Measurements from ENCODE around the gene ASB10. TPM values are rescaled to one million over a fixed set of nuclear protein-coding genes. Genes with fewer than 3 reads are reported as not detected.

ASB10 gene
- total and polyA plus RNA-seq, 2 of the 4 experiments (the other 2 are of a cell fraction), result not detected

GRCh38 chr7:151135866-151136843 lies 50.9 kb downstream of the ASB10 start:
- ATAC-seq (ENCODE audit: low read depth), result no peak
- Histone ChIP-seq H4K20me1 (ENCODE audit: insufficient read depth, low read length) (peaks cover 3% of the 10 kb centered on the region; the same call in 1 of the 2 replicates), H4K8ac (ENCODE audit: low read depth in 2 of 2, low read length in 2 of 2) (no peak overlapping the region), H3K27ac (ENCODE audit: insufficient read depth, low read length) (no peak overlapping the region), H3K4me2 (ENCODE audit: low read depth, low read length) (no peak overlapping the region), H3K79me1 (ENCODE audit: low read depth in 1 of 2, low read length in 2 of 2) (peaks cover 0 to 4% of the 10 kb centered on the region in 2 experiments; a peak in 2 of 4 replicates), H3K56ac (ENCODE audit: extremely low read depth, insufficient read depth, low read length) (no peak overlapping the region), H3K4me1 (ENCODE audit: control insufficient read depth, insufficient read depth, low read length) (no peaks in the 10 kb centered on the region), H3K9me3 (ENCODE audit: control insufficient read depth, insufficient read depth, low read length) (no peaks in the 10 kb centered on the region), H4K5ac (ENCODE audit: low read depth, low read length) (no peak overlapping the region), H3K4me3 (ENCODE audit: insufficient read depth, low read depth, low read length) (no peak overlapping the region), H3K9me1 (ENCODE audit: insufficient read depth, low read length) (no peaks in the 10 kb centered on the region; the same call in 1 of the 2 replicates), H4K91ac (ENCODE audit: insufficient read depth, low read depth, low read length) (no peak overlapping the region), H2AK5ac (ENCODE audit: low read depth, low read length) (no peak overlapping the region), H3K14ac (replicated peaks; ENCODE audit: low read depth, low read length) (no peak overlapping the region), H3K36me3 (ENCODE audit: control insufficient read depth, insufficient read depth, low read length) (peaks cover 77% of the 10 kb centered on the region), H2BK5ac (ENCODE audit: low read depth, low read length, poor library complexity, severe bottlenecking) (no peak overlapping the region), H3K23ac (ENCODE audit: low read depth, low read length) (no peak overlapping the region), H3K18ac (ENCODE audit: low read depth, low read length) (no peak overlapping the region), H2AK9ac (replicated peaks; ENCODE audit: low read depth, low read length, poor library complexity) (no peak overlapping the region), H2BK20ac (ENCODE audit: low read depth, low read length) (no peak overlapping the region), H3K9ac (ENCODE audit: low read depth, low read length) (no peak overlapping the region), H2BK120ac (ENCODE audit: low read depth, low read length) (no peak overlapping the region), H2BK15ac (ENCODE audit: low read depth, low read length) (no peak overlapping the region), H3K4ac (ENCODE audit: low read depth, low read length) (no peak overlapping the region), H2AFZ (replicated peaks; ENCODE audit: low read length, poor library complexity) (no peak overlapping the region), H3K27me3 (ENCODE audit: control insufficient read depth, insufficient read depth, low read length) (no peaks in the 10 kb centered on the region)
- BruUV-seq (replicated peaks), result no TSS peak
- no peak for DNase-seq
- in situ Hi-C loops (cut with MboI; ENCODE audit: low sequenced_read_pairs) (no loop called here), intact Hi-C loops (cut with micrococcal nuclease) (no loop called here), dilution Hi-C loops (cut with HindIII; ENCODE audit: low sequenced_read_pairs, unreplicated experiment) (no loop called here)
- TF ChIP-seq CEBPB (IDR thresholded peaks at IDR 0.05; ENCODE audit: low read depth, low read length) (no peak), CHD1 (IDR thresholded peaks at IDR 0.05; ENCODE audit: low read depth, low read length) (no peak), MAFK (IDR thresholded peaks at IDR 0.05; ENCODE audit: low read depth, low read length) (no peak), NFE2L2 (IDR thresholded peaks at IDR 0.05; ENCODE audit: low read depth, low read length) (no peak), SMC3 (IDR thresholded peaks at IDR 0.05; ENCODE audit: low read depth, low read length) (no peak), MXI1 (IDR thresholded peaks at IDR 0.05; ENCODE audit: borderline replicate concordance, low read depth, low read length) (no peak), RCOR1 (IDR thresholded peaks at IDR 0.05; ENCODE audit: insufficient replicate concordance, low read length) (no peak), BHLHE40 (IDR thresholded peaks at IDR 0.05; ENCODE audit: low read depth, low read length) (no peak), RFX5 (IDR thresholded peaks at IDR 0.05; ENCODE audit: low read depth, low read length) (no peak)
- ChIA-PET CTCF (interaction anchor here (0.5 kb wide), 1 partner anchor 27 kb away, joined by 3 read pairs; no protein-coding TSS in a partner anchor), POLR2A (ENCODE audit: unreplicated experiment) (no interaction called here)
- WGBS, 2 experiments (ENCODE audit: extremely low coverage in 2 of 2, insufficient read length in 1 of 2), result 91% methylated on average over 16 of the region's 33 CpGs; no CpG with 5 or more reads in 1 of the 2 experiments

Data from IMR-90 (cell line).